ENCODE measurements around the gene CST11. TPM values are rescaled to one million over a fixed set of nuclear protein-coding genes. Genes with fewer than 3 reads are reported as not detected.

The CST11 gene
- total and polyA plus RNA-seq, 2 experiments from 2014 or later, result not detected

GRCh38 chr20:23419995-23420901 is 32.4 kb downstream of the CST11 start:
- Histone ChIP-seq H3K27me3 (no peaks in the 10 kb centered on the region), H3K4me3 (peak overlapping the region; percentile 98), H3K4me1 (ENCODE audit: low read depth) (peaks cover 7% of the 10 kb centered on the region), H3K9me3 (ENCODE audit: low read depth) (no peaks in the 10 kb centered on the region), H3K36me3 (no peaks in the 10 kb centered on the region), H3K27ac (peak overlapping the region; percentile 34)
- no peak for TF ChIP-seq CTCF (IDR thresholded peaks at IDR 0.05; ENCODE audit: low read depth, low read length)
- DNase-seq (ENCODE audit: low read depth in 1 of 2, low spot score in 1 of 2), result peak; percentile 45 to 65

- H3K27me3 ChIP-seq, result no peaks in the 10 kb centered on the region
- H3K4me3 ChIP-seq, result peak overlapping the region; percentile 98
- no peaks in the 10 kb centered on the region for H3K36me3 ChIP-seq
- no peak for TF ChIP-seq CTCF (IDR thresholded peaks at IDR 0.05; ENCODE audit: low read depth, low read length)
- H3K9me3 ChIP-seq (ENCODE audit: low read depth), result no peaks in the 10 kb centered on the region
- peaks cover 7% of the 10 kb centered on the region for H3K4me1 ChIP-seq (ENCODE audit: low read depth)
- H3K27ac ChIP-seq, result peak overlapping the region; percentile 34
- DNase-seq (ENCODE audit: low read depth in 1 of 2, low spot score in 1 of 2), result no peak
Observed at GRCh38 chr20:23419657-23419994, 33.0 kb downstream of the CST11 start.

- H3K27ac ChIP-seq, result no peak overlapping the region
- no peak overlapping the region for H3K4me3 ChIP-seq
- no peak for DNase-seq (ENCODE audit: low read depth in 1 of 2, low spot score in 1 of 2)
- no peak for TF ChIP-seq CTCF (IDR thresholded peaks at IDR 0.05; ENCODE audit: low read depth, low read length)
- no peaks in the 10 kb centered on the region for H3K36me3 ChIP-seq
- H3K4me1 ChIP-seq (ENCODE audit: low read depth), result peaks cover 7% of the 10 kb centered on the region
- no peaks in the 10 kb centered on the region for H3K9me3 ChIP-seq (ENCODE audit: low read depth)
- no peaks in the 10 kb centered on the region for H3K27me3 ChIP-seq
Observed at GRCh38 chr20:23417861-23418260, 34.8 kb downstream of the CST11 start.

GRCh38 chr20:23415959-23416583 is 36.6 kb downstream of the CST11 start:
- Histone ChIP-seq H3K4me1 (ENCODE audit: low read depth) (peaks cover 17% of the 10 kb centered on the region), H3K9me3 (ENCODE audit: low read depth) (no peaks in the 10 kb centered on the region), H3K27ac (no peak overlapping the region), H3K36me3 (no peaks in the 10 kb centered on the region), H3K4me3 (no peak overlapping the region), H3K27me3 (no peaks in the 10 kb centered on the region)
- TF ChIP-seq CTCF (IDR thresholded peaks at IDR 0.05; ENCODE audit: low read depth, low read length), result no peak
- DNase-seq (ENCODE audit: low read depth in 1 of 2, low spot score in 1 of 2), result no peak

- H3K4me1 ChIP-seq (ENCODE audit: low read depth), result peaks cover 17% of the 10 kb centered on the region
- H3K9me3 ChIP-seq (ENCODE audit: low read depth), result no peaks in the 10 kb centered on the region
- H3K4me3 ChIP-seq, result no peak overlapping the region
- H3K27me3 ChIP-seq, result no peaks in the 10 kb centered on the region
- DNase-seq (ENCODE audit: low read depth in 1 of 2, low spot score in 1 of 2), result no peak
- H3K27ac ChIP-seq, result no peak overlapping the region
- TF ChIP-seq CTCF (IDR thresholded peaks at IDR 0.05; ENCODE audit: low read depth, low read length), result no peak
- no peaks in the 10 kb centered on the region for H3K36me3 ChIP-seq
Observed at GRCh38 chr20:23415555-23415954, 37.1 kb downstream of the CST11 start.
